HK-2 (cell line): ENCODE results near the gene WDR76.

ENCODE experiments used
- DNase-seq: peaks from one replicate; pipeline ENCODE4 v3.0.0-alpha.2; 2018; ENCODE audit not compliant: unreplicated experiment

Gene WDR76

GRCh38 chr15:43877371-43877770 lies 50.6 kb downstream of the WDR76 start:
- DNase-seq = no peak

- DNase-seq = no peak
These were observed 51.6 kb downstream of the WDR76 start for GRCh38 chr15:43878446-43878845.

- DNase-seq = no peak
These were observed 52.9 kb downstream of the WDR76 start for GRCh38 chr15:43879386-43880355.

- DNase-seq = no peak
These were observed 53.8 kb downstream of the WDR76 start for GRCh38 chr15:43880406-43881194.

- DNase-seq = no peak
These were observed 54.4 kb downstream of the WDR76 start for GRCh38 chr15:43881245-43881644.

DNA sequence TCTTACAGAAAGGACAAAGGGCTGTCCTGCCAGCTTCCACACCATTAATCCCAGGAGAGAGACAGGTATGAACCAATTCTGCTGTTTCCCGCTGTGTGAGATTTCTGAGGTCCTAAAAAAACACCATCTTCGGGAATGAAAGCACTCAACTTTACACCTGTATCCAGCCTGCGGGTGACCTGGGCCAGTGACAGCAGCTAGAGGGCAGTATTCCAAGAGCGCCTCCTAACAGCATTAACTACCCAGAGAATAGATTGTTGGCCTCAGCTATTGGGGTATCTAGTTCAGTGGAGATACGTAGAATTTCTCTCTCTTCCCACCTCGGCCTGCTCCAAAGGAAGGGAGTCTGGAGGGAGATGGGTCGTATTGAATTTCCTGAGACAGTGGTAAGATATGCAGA lies 55.1 kb downstream of the WDR76 start:
- no peak for DNase-seq

- no peak for DNase-seq
These were observed 56.8 kb downstream of the WDR76 start for GRCh38 chr15:43883571-43883970.

DNA sequence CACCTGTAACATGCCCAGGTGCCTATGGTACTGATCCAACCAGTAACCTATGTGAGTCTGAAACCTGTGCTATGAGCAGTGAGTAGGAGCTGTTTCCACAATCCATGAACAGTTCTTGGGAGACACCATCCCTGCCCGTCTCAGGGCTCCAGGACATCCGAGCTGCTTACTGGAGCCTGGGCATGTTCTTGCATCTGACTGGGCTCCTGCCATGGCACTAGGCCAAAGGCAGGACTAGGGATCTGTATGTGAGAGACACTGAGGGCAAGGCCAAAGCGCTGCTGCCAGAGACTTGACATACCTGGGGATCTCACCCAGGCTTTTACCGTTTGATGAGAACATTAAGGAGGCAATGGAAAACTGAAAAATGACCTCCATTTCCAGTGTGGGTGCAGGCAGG lies 59.8 kb downstream of the WDR76 start:
- no peak for DNase-seq

DNA sequence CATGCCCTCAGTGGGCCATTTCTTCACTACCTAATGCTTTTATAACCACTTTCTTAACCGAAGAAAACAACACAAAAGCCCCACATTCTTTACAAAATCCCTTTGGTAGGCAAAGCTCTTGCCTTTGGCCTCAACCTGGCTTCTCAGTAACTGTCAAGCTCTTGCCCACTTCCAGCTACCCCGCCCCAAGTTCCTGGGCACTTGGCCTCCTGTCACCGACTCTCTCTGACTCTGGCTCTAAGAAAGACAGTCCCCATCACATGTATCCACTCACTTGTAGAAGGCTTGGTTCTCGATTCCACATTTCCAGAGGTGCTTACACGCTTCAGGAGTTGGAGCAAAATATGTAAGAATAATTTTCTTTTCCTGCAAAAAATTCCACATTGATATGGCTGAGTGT lies 61.1 kb downstream of the WDR76 start:
- no peak for DNase-seq

DNA sequence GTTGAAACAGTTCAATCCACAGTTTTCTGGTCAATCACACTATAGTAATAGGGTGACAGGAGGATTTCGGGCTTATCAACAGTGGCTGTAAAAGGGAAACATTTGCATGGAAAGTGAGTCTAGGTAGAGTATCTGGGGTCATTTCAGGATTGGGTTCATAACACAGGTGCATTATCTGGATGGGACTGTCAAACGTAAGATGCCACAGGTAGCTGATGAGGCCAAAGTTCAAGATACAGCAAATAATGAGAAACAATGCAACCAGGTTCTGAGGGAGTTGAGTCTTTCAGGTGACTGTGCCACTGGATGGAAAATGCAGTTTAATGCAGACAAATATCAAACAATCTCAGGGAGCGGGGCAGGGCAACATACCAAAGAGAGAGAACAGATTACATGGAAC lies 62.2 kb downstream of the WDR76 start:
- no peak for DNase-seq

- DNase-seq = no peak
These were observed 67.2 kb downstream of the WDR76 start for GRCh38 chr15:43893956-43894355.

DNA sequence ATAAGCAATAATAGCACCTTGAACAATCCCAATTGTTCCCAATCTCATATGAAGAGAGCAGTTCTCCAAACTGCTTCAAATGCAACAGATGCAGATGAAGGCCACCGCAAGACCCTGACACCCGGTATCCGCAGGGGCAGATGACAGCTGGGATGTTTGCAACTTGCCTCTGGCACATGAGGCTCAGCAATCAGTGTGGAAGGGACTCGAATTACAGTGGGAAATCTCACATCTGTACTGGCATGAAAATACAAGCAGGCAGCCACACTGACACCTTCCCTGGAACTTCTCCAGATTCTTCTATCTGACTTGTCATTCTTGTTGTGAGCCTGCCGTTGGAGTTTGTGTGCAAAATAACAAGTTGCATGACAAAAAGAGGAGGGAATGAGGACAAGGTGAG lies 68.8 kb downstream of the WDR76 start:
- no peak for DNase-seq

DNA sequence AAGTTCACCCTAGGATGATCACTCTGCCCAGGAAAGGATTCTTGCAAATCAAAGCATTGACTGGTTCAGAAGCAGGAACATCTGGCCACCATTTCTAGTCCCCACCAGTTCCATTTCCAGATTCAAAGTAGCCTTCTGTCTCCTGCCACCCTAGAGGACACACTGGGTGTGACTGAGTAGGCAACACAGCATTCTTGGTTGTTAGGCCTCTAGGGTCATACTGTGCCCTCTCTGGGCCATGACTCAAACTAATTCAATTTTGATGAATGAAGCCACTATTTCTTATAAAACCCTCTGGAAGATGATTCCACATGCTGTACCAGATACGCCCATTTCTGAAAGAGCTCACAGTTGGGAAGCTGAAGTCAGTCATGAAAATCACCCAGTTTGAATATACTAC lies 69.7 kb downstream of the WDR76 start:
- DNase-seq = no peak

- DNase-seq = no peak
These were observed 72.1 kb downstream of the WDR76 start for GRCh38 chr15:43898891-43899290.

DNA sequence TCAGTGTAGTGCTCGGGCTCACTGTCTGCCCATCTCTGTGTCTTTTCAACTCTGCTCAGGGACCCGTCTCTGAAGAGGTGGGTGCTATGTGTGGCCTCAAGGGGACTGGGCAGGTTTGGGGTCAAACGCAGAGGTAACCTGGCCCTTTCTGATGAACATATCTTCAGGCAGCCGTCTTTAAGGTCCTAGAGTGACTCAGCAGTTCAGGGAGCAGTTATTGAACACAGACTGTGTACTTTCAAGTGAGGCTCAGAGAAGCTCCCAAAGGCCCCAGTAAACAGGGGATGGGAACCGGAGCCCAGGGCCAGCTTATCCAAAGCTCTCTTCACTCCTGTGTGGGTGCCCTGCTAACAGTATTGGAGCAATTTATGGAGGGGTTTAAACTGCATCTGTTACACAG lies 73.1 kb downstream of the WDR76 start:
- DNase-seq = no peak

GRCh38 chr15:43900996-43901395 lies 74.2 kb downstream of the WDR76 start:
- no peak for DNase-seq

DNA sequence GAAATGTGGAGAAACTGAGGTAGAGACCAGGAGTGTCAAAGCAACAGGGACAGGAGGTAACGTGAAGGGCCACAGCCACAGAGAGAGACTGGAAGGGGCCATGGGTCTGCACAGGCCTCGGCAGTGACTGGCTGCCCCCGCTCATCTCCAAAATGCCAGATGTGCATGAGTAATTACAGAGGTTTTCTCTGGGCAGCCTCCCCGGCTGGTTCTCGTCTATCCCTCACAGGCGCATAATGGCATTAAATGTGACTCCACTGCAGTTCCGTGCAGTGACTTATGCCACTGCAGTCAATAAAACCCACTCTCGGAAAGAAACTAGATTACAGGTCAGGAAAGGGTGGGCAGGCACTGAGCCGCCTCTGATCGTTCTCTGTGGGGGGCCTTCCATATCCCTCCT lies 74.7 kb downstream of the WDR76 start:
- DNase-seq = no peak

DNA sequence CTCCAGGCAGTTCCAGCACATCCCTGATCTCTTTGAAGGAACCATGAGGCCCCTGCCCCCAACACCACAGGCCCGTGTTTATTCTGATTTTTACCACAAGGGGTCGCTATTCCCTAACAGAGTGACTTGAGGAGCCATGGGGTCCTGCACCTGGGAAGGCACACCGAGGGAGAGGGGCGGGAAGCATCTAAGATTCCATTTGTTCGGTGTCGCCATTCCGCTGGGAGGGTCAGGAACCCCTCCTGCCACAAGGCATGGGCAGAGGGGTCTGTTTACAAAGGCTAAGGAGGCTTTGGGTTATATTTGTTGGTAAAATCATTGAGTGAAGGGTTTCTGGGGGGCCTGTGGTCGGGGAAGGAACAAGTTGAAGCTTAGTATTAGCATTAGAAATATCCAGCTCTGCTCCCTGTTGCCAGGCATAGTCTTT lies 77.1 kb downstream of the WDR76 start:
- peak; percentile 57 for DNase-seq

GRCh38 chr15:43905755-43906154 lies 79.0 kb downstream of the WDR76 start:
- DNase-seq = no peak

GRCh38 chr15:43908516-43909050 lies 81.8 kb downstream of the WDR76 start:
- no peak for DNase-seq

DNA sequence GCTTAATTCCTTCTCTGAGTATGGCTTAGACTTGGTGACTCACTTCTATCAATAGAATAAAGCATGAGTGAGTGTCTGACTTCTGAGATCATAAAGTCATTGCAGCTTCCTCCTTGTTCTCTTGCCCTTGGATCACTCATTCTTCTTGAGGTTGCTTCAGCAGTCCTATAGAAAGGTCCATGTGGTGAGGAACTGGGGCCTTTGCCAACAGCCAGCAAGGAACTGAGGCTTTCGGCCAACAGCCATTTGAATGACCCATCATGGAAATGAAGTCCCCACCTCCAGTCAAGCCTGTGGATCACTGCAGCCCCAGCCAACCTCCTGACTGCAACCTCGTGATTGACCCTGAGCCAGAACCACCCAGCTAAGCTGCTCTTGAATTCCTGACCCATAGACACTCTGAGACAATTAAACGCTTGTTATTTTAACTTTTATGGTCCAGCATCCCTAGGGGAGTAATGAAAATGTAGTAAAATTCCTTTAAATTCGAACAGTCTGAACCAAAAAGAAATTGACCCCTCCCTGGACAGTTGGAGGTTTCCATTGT lies 84.5 kb downstream of the WDR76 start:
- peak; percentile 14 for DNase-seq

DNA sequence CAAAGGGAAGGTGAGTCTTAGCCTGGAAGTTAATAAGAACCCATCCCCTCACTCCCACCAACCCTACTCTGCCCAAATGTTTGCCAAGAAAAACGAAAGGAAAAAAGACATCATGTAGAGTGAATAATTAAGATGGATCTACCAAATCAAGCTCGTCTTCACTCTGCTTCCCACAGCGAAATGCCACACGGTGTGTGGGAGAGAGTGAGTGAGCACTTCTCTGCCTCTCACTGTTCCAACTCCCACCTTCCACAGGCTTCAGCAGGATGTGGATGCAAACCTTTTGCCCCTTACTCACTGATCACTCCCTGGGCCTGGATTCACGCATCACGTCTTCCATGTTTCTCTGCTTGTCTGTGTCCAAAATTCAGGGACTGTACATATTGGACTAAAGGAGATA lies 85.4 kb downstream of the WDR76 start:
- DNase-seq = no peak
